ENCODE measurements around the gene TCP1. TPM values are rescaled to one million over a fixed set of nuclear protein-coding genes. Genes with fewer than 3 reads are reported as not detected.

TCP1 gene
- total and polyA plus RNA-seq, 2 of the 13 experiments (the other 11 are each of a cell fraction or from before 2014, with no cell fraction given): 116 to 553 TPM

GRCh38 chr6:159837511-159837910 lies 48.1 kb upstream of the TCP1 start:
- FAIRE-seq (no peak), ATAC-seq (no peak)

GRCh38 chr6:159836718-159837490 lies 47.5 kb upstream of the TCP1 start:
- no peak for ATAC-seq
- WGBS (ENCODE audit: low lambda C conversion rate): 36% methylated on average over 26 of the region's 29 CpGs
- in situ Hi-C loops (cut with HindIII; ENCODE audit: extremely low pct_ligation_motif_present, low pct_unique_long_range_greater_than_20kb): no loop called here
- no peak for FAIRE-seq
- intact Hi-C loops (cut with micrococcal nuclease; ENCODE audit: unreplicated experiment): no loop called here
- no peaks in the 10 kb centered on the region for H3K36me3 ChIP-seq (replicated peaks in 1 of 2; ENCODE audit: control insufficient read depth in 1 of 2, insufficient read depth in 2 of 2, low read length in 2 of 2)
- H3K9me3 ChIP-seq (ENCODE audit: low read length): no peaks in the 10 kb centered on the region
- no peak overlapping the region for H3K27ac ChIP-seq (ENCODE audit: extremely low read length, insufficient read depth, low read length)
- CTCF ChIA-PET (ENCODE audit: low intra/inter-chr PET ratio, low total read pairs): no interaction called here
- no peak overlapping the region for H2AFZ ChIP-seq (ENCODE audit: low read length)
- no peaks in the 10 kb centered on the region for H3K4me1 ChIP-seq (ENCODE audit: insufficient read depth, low read length)
- H3K27me3 ChIP-seq (ENCODE audit: control insufficient read depth in 1 of 2, insufficient read depth in 2 of 2, low read length in 2 of 2): peaks cover 2 to 38% of the 10 kb centered on the region in 2 experiments; a peak in 4 of 5 replicates
- H3K79me2 ChIP-seq (ENCODE audit: insufficient read depth, low read length): no peaks in the 10 kb centered on the region
- DNase-seq (ENCODE audit: low spot score): no peak
- POLR2A ChIA-PET: no interaction called here
- no TSS peak for BruUV-seq (replicated peaks)
- H3K9ac ChIP-seq (ENCODE audit: insufficient read depth, low read depth, low read length): no peak overlapping the region
- no peak overlapping the region for H3K4me2 ChIP-seq (ENCODE audit: low read depth, low read length)
- no peak overlapping the region for H3K4me3 ChIP-seq (replicated peaks in 1 of 3; ENCODE audit: insufficient read depth in 1 of 3, low read depth in 2 of 3, low read length in 3 of 3)
- no peaks in the 10 kb centered on the region for H4K20me1 ChIP-seq (ENCODE audit: insufficient read depth, low read length)
- no peak for TF ChIP-seq ZNF605 (CRISPR knock-in tag; IDR thresholded peaks at IDR 0.05)
- TF ChIP-seq SYNCRIP (IDR thresholded peaks at IDR 0.05; ENCODE audit: insufficient read depth, low read depth, low read length): no peak
- TF ChIP-seq ATF1 (CRISPR knock-in tag; IDR thresholded peaks at IDR 0.05): no peak
- no peak for TF ChIP-seq RNF2 (conservative IDR thresholded peaks at IDR 0.05; ENCODE audit: low read depth)
- no peak for TF ChIP-seq ZNF251 (CRISPR knock-in tag; IDR thresholded peaks at IDR 0.05)
- TF ChIP-seq MEF2D (CRISPR knock-in tag; IDR thresholded peaks at IDR 0.05): no peak
- no peak for TF ChIP-seq ZNF782 (CRISPR knock-in tag; IDR thresholded peaks at IDR 0.05; ENCODE audit: borderline replicate concordance)
- TF ChIP-seq ZNF160 (CRISPR knock-in tag; IDR thresholded peaks at IDR 0.05): no peak
- TF ChIP-seq GABPA (IDR thresholded peaks at IDR 0.05; ENCODE audit: low read depth, low read length): no peak
- no peak for TF ChIP-seq GABPA (CRISPR knock-in tag; IDR thresholded peaks at IDR 0.05; ENCODE audit: low read depth)
- TF ChIP-seq NKX3-1 (CRISPR knock-in tag; IDR thresholded peaks at IDR 0.05): no peak
- no peak for TF ChIP-seq ZSCAN12 (CRISPR knock-in tag; IDR thresholded peaks at IDR 0.05)

More at GRCh38 chr6:159837511-159837910, 48.1 kb upstream of the TCP1 start:
- no TSS peak for BruUV-seq (replicated peaks)
- Histone ChIP-seq H3K27ac (ENCODE audit: extremely low read length, insufficient read depth, low read length) (no peak overlapping the region), H3K4me2 (ENCODE audit: low read depth, low read length) (no peak overlapping the region), H3K9me3 (ENCODE audit: low read length) (no peaks in the 10 kb centered on the region), H3K36me3 (replicated peaks in 1 of 2; ENCODE audit: control insufficient read depth in 1 of 2, insufficient read depth in 2 of 2, low read length in 2 of 2) (no peaks in the 10 kb centered on the region), H4K20me1 (ENCODE audit: insufficient read depth, low read length) (no peaks in the 10 kb centered on the region), H3K4me3 (replicated peaks in 1 of 3; ENCODE audit: insufficient read depth in 1 of 3, low read depth in 2 of 3, low read length in 3 of 3) (no peak overlapping the region), H3K9ac (ENCODE audit: insufficient read depth, low read depth, low read length) (no peak overlapping the region), H3K27me3 (ENCODE audit: control insufficient read depth in 1 of 2, insufficient read depth in 2 of 2, low read length in 2 of 2) (peaks cover 2 to 38% of the 10 kb centered on the region in 2 experiments; a peak in 4 of 5 replicates), H2AFZ (ENCODE audit: low read length) (no peak overlapping the region), H3K4me1 (ENCODE audit: insufficient read depth, low read length) (no peaks in the 10 kb centered on the region), H3K79me2 (ENCODE audit: insufficient read depth, low read length) (no peaks in the 10 kb centered on the region)
- CTCF ChIA-PET (ENCODE audit: low intra/inter-chr PET ratio, low total read pairs): no interaction called here
- in situ Hi-C loops (cut with HindIII; ENCODE audit: extremely low pct_ligation_motif_present, low pct_unique_long_range_greater_than_20kb) (no loop called here), intact Hi-C loops (cut with micrococcal nuclease; ENCODE audit: unreplicated experiment) (no loop called here)
- POLR2A ChIA-PET: no interaction called here
- WGBS (ENCODE audit: low lambda C conversion rate): 41% methylated on average over 8 of the region's 8 CpGs
- TF ChIP-seq GMEB1 (CRISPR knock-in tag; IDR thresholded peaks at IDR 0.05; ENCODE audit: borderline replicate concordance) (no peak), CC2D1A (CRISPR knock-in tag; IDR thresholded peaks at IDR 0.05) (no peak), RELA (CRISPR knock-in tag; IDR thresholded peaks at IDR 0.05) (no peak), KMT2A (CRISPR knock-in tag; IDR thresholded peaks at IDR 0.05) (no peak), GATAD2A (CRISPR knock-in tag; IDR thresholded peaks at IDR 0.05) (no peak)
- DNase-seq (ENCODE audit: low spot score): no peak

Measured in HepG2 (cell line).